GM19324 (cell line): ENCODE results near the gene PIK3R5.

Source experiments
- ATAC-seq: cut with Tn5 transposase; IDR thresholded peaks from one replicate; pipeline ENCODE4 v1.9.1; 2021; ENCODE audit warnings: mild to moderate bottlenecking, moderate library complexity; ENCODE audit not compliant: unreplicated experiment, low FRiP score

Gene PIK3R5

DNA sequence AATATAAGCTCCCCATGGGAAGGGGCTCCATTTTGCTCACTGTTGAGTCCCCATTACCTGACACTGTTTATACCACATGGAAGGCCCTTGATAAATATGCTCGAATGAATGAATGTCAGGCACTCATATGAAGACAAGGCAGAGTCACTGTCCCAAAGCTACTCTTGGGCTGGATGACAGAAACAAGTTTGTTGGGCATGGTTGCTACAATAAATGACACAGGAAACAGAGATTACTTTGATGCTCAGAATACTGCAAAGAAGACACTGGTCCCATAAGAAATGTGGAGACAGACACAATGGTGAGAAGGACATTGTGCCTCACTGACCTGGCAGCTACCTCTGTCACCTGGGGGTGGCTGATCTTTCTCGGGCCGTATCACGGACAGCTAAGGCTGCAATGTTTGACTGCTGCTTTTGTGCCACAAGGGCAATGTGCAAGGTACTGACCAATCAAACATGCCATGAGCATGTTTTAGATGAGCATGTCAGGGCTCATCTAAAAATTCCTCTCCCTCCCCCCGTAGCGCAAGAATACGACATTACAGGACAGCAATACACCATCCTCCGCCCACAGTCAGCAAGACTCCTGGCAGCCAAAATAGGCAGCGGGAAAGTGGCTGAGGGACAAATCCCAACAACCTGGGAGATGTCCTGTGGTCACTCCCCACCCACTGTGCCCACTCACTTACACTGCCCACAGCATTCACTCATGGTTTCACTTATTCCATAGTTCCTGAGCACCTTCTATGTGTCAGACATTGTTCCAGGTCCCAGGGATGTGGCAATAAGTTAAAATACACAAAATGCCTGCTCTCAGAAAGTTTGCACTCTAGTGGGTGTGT lies 103.1 kb downstream of the PIK3R5 start:
- ATAC-seq: no peak

DNA sequence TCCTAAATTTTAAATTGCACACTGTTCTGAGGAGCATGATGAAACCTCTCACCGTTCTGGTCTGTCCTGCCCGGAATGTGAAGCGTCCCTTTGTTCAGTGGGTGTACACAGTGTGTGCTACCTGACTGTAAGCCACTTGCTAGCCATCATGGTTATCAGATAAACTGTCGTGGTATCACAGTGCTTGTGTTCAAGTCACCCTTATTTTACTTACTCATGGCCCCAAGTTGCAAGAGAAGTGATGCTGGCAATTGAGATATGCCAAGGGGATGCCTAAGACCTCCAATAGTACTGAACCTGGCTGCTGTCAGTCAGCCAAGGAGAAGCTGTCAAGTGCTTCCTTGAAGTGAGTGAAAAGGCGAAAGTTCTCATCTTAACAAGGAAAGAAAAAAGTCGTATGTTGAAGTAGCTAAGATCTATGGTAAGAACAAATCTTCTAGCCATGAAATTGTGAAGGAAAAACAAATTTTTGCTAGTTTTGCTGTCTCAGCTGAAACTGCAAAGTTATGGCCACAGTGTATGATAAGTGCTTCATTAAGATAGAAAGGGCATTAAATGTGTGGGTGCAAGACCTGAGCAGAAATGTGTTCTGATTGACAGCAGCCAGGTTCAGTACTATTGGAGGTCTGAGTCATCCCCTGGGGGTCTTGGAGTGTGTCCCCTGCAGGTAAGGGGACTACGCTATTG lies 103.9 kb downstream of the PIK3R5 start:
- no peak for ATAC-seq

DNA sequence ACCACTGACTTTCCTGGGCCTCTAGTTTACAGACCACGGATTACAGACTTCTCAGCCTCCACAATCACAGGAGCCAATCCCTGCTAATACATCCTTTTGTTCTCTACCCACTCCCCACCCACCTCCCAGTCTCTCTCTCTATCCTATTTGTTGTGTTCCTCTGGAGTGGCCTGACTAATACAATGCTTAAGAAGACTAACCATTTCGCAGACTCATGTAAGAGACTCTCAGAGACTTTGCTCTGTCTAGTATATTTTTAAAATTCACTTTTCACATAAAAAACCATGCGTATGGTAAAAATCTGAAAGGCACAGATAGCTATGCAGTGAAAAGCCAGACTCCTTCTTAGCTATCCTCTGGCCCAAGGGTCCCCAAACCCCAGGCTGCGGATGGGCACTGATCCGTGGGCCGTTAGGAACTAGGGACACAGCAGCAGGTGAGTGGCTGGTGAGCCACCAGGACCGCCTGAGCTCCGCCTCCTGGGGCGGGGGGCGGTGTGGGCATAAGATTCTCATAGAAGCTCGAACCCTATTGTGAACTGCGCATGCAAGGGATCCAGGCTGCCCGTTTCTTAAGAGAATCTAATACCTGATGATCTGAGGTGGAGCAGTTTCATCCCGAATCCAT lies 105.6 kb downstream of the PIK3R5 start:
- ATAC-seq: no peak

DNA sequence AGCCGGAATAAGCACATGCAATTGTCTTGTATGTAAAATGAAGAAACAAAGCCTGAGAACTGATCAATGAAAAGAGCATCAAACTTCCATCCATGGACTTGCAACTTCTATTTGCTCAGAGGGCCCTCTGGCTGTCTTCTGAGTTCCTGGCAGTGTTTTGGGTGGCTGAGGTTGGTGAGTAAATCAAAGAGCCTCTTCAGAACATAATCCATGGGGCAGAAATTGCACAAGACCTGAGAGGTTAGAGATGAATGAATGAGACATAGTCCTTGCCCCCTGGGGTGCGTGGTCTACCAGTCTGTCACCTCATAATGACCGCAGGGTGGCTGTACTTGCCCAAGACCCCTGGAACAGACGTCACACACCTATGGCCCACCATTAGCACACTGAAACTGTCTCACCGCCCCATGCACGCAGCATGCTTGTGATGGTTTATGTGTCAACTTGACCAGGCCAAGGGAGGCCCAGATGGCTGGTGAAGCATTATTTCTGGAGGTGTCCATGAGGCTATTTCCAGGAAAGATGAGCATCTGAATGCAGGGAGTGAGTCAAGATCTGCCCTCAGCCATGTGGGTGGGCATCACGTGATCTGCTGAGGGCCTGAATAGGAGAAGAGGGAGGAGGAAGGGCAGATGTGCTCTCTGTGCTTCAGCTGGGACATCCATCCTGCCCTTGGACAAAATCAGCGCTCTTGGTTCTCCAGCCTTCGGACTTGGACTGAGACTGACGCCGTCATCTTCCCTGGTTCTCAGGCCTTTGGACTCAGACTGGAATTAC lies 106.3 kb downstream of the PIK3R5 start:
- no peak for ATAC-seq

DNA sequence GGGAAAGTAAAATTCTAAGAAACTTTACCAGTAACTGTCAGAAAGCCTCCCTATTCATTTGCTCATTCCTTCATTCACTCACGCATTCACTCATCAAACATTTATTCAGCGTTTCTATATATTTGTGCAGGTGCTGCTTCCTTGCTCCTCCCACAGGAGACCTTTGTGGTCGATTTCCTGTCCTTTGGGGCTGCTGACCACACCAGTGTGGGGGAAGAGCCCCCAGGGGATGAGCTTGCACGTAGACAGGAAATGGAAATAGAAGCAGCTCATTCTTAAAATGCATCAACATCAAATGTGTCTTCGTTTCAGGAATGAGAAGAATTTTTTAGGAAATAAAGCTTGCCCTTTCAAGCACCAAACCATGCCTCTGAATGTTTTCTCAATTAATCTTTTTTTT lies 107.6 kb downstream of the PIK3R5 start:
- ATAC-seq: no peak

DNA sequence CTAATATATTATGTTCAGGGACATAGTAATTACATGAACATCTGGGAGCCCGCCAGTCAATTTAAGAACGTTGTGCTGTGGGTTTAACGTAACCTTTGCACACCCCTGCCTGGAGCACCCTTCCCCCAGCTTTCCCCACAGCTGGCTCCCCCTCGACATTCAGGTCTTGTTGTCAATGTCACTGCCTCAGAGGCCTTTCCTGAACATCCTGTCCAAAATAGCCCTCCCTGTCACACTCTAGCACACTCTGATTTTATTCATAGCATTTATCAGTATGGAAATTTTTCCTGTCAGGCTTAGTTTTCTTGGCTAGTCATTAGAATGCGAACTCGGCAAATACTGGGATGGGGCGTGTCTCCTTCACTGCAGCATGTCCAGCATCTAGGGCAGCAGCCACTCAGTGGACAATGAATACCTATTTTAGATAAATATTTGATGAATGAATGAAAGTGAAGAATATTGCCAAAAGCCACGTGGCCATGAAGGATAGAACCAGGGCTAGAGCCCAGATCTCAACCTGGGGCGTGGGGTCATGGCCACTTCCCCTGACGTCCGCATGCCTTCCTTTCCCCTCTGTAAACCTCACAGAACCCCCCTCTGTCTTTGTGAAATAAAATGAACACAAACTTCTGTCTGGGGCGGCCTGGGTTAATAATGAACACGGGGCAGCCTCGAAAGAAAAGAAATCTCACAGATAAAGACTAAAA lies 108.5 kb downstream of the PIK3R5 start:
- no peak for ATAC-seq

DNA sequence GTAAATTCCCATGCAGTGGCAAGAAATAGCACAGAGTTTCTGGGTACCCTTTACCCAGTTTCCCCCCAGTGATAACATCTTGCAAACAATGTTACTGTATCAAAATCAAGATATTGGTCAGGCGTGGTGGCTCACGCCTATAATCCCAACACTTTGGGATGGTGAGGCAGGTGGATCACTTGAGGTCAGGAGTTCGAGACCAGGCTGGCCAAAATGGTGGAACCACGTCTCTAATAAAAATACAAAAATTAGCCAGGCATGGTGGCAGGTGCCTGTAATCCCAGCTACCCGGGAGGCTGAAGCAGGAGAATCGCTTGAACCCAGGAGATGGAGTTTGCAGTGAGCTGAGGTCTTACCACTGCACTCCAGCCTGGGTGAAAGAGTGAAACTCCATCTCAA lies 109.3 kb downstream of the PIK3R5 start:
- ATAC-seq: peak; percentile 5

DNA sequence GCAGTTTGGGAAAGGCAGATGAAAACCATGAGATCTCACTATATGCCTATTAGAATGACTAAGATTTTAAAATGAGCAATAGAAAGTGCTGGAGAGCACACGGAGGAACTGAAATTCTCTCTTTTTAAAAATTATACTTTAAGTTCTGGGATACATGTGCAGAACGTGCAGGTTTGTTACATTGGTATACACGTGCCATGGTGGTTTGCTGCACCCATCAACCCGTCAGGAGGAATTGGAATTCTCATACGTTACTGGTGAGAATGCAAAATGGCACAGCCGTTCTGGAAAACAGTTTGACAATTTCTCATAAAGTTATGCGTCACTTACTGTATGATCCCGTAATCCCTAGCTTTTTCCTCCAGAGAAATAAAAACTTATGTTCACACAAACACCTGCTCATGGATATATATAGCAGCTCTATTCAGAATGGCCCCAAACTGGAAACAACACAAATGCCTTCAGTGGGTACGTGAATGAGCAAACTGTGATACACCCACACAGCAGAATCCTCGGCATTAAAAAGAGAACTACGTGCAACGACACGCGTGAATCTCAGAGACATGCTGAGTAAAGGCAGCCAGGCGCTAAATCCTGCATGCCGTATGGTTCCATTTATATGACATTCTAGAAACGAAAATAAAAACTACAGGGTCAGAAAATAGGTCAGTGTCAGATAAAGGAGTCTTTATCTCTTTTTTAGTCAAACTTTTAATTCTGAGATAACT lies 109.9 kb downstream of the PIK3R5 start:
- ATAC-seq: peak; percentile 35

DNA sequence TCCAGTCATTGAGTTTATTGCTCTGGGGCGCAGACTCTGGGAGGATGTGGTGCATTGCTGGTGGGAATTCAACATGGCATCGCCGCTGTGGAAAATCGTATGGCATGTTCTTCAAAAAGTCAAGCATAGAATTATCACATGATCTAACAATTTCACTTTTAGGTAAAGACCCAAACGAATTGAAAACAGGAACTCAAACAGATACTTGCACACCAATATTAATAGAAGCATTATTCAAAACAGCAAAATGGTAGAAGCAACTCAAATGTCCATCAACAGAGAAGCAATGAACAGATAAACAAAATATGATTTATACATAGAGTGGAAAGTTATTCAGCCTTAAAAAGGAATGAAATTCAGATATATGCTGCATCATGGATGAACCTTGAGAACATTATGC lies 113.9 kb downstream of the PIK3R5 start:
- no peak for ATAC-seq

DNA sequence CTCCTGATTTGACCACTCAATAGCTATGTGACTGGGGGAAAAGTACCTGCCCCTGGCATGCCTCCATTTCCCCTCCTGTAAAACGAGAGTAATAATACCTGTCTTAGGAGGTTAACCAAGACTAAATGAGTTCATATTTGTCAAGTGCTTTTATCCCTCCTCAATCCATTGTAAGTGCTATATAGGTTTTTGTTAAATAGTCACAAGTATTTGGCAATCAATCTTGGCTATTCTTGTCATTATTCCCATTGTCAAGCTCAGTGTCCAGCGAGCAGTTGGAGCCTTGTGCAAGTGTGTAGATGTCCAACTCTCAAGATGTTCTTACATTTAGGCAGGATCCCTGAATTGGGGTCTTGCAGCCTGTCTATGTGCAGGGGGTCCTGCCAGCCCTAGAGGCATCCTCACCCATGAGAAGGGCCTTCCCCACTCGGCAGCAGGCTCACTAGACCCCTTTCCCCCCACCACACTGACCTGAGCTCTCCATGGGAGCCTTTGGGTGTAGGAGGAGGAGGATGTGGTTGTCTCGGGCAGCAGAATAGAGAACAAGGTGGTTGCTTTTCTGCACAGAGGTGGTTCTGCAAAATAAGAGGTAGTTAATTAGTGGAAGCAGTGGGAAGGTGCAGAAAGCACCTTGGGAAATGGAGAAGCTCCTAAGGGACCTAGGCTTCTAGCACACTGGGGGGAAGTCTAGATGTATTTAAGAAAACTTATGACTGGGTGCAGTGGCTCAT lies 116.0 kb downstream of the PIK3R5 start:
- ATAC-seq: no peak

DNA sequence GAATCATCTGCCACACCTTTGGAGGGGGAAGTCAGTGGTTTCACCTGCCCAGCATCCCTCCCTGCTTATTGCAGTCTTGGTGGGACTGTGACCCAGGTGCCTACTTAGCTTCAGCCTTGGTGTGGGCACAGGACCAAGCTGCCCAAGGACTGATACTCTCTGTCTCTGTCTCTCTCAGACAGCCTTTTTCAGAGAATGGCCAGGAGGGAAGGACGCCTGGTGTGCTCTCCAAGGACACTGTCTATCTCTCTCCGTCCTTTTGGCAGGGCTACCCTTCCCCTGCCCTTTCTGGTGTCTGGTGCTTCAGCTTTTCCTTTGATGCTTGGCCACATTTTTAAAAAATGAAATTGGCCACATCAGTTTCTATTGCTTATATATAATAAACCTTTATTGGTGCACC lies 117.6 kb downstream of the PIK3R5 start:
- no peak for ATAC-seq

DNA sequence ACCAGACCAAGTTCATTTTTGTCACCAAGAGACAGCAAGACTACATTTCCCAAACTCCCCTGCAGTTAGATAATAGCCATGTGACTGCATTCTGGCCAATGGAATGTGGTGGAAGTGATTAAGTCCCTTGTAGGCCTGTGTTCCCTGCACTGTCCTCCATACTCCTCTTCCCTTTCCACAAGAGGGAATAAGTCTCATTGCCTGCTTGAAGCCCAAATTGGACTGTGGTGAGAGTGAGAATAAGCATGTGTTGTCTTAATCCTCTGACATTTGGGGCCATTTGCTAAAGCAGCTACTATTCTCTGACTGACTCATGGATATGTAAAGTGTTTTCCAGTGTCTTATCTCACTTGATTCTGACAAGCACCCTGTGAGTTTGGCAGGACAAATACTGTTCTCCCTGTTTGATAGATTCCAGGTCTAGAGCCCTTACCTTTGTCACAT lies 118.7 kb downstream of the PIK3R5 start:
- no peak for ATAC-seq

DNA sequence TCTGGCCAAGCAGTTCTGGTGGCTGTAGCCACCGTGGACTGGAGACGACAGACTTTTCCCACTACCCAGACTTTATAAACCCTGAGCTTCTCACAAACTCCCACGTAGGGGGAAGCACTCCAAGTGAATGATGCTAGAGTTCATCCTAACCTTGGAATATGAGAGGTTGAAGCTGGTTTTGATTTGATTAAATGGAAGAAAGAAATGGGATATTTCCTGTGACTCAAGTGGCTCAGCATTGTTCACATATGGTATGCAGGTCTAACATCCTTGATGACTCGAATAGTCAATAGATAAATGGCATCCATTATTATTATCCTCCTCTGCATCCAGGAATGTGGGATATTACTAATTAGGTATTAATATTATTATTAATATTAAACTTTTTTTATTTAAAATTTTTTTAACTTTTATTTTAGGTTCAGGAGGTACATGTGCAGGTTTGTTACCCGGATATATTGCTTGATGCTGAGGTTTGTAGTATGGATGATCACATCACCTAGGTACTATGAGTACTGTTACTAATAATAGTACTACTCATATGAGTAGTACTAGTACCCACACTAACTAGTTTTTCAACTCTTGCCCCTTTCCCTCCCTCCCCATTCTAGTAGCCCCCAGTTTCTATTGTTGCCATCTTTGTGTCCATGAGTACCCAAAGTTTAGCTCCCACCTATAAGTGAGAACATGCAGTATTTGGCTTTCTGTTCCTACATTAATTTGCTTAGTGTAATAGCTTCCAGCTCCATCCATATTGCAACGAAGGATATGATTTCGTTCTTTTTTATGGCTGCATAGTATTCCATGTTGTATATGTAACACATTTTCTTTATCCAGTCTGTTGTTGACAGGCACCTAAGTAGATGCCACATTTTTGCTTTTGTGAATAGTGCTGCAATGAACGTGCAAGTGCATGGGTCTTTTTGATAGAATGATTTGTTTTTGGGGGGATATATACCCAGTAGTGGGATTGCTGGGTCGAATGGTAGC lies 121.0 kb downstream of the PIK3R5 start:
- no peak for ATAC-seq

DNA sequence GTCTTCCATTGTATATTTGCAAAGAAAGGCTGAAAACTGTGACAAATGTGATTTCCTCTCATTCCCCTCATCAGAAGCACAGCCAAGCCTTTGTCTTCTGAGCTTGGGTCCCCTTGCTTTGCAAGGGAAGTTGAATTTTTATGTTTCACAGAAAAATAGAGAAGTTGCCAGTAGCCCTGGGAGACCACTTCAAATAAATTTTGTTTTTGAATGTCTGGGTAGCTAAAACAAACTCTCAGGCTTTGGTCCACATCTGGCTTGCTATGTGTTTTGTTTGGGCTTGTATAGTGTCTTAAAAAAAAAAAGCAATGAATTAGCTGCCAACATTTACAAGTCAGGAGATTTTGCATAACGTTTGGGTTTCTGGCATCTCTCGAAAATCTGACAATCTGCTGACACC lies 122.2 kb downstream of the PIK3R5 start:
- ATAC-seq: no peak

DNA sequence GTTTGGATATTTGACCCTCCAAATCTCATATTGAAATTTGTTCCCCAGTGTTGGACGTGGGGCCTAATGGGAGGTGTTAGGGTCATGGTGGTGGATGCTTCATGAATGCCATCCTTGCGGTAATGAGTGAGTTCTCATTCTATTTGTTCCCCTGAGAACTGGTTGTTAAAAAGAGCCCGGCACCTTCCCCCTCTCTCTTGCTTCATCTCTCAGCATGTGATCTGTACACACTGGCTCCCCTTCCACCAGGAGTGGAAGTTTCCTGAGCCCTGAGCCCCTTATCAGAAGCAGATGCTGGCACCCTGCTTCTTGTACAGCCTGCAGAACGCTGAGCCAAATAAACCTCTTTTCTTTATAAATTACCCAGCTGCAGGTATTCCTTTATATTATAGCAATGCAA lies 123.7 kb downstream of the PIK3R5 start:
- ATAC-seq: no peak

DNA sequence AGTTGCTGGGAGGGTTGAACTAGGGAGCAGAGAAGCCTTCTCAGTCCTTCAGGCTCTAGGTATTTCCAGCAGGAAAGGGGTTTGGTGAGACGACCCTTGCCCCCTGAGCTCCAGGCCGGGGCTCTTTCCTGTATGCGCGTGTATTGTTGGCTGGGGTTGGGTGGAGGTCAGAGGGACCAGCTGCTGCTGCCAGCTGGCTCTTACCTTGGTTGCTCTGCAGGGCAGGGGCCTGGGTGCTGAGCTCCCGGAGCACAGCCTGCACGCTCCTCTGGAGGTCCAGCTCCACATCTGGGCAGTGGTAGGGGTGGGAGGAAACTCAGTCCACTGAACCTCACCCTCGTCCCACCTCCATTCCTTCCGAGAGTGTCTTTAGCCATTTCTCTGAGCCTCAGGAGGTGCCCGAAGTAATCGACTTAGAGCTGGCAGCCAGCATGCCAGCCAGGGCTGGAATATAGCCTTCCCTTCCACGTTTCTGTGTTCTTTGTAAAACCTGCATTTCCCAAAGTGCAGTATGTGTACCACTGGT lies 126.0 kb downstream of the PIK3R5 start:
- ATAC-seq: no peak

DNA sequence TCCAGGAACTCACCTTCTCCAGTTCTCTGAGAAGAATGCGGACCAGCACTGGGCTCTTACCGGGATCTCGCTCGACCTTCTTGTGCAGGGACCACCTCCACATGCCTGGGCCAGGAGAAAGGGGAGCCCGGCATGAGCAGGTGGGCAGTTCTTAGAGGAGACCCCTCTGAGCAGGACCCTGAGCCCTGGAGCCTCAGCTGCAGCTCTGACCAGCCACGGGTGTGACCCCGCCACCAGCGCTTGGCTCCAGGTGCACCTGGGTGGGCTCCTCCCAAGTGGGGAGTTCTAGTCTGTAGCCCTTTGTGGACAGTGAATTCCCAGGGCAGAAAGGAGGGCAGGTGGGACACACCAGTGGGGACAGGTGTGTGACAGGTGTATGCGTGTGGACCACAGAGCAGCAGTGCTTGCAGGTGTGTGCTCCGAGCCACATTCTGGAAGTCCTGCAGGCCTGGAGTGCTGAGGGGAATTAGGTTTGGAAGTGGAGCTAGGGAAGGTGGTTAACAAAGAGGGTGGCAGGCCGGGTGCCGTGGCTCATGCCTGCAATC lies 126.9 kb downstream of the PIK3R5 start:
- ATAC-seq: no peak
